ENCODE results near the gene MYO1B. TPM values are rescaled to one million over a fixed set of nuclear protein-coding genes. Genes with fewer than 3 reads are reported as not detected.

Gene MYO1B
- total RNA-seq = under 1 TPM; 0.44 to 0.96 TPM
- polyA plus RNA-seq = under 1 TPM; 0.20 to 0.76 (median 0.43) TPM
- 0 to 67.3 (median 3.4) reads per million in 6 experiments for total RNA-seq

GRCh38 chr2:191245046-191245868 is at the start of gene MYO1B:
MYO1B (plus strand) TSS chr2:191245404; CDS start chr2:191276896, 31,492 bp downstream.
- H3K27ac Mint-ChIP-seq = peak within 1 kb of the TSS in 3 of 10 donors; percentile 19 to 67 (median 40)
- POLR2A ChIA-PET = interaction anchor here (0.6 to 2.1 kb wide), 2 partner anchors 9 to 51 kb away, joined by 3 to 6 read pairs; no protein-coding TSS in a partner anchor
- ATAC-seq (peak; percentile 69 to 86), DNase-seq (peak in 9 of 10 donors; percentile 17 to 52 (median 41))
- peaks cover 0 to 20% (median 3%) of the 10 kb centered on the region in 5 donors for H3K27me3 Mint-ChIP-seq
- no peaks in the 10 kb centered on the region for H3K9me3 Mint-ChIP-seq
- H3K4me3 Mint-ChIP-seq = peak within 1 kb of the TSS; percentile 54 to 88 (median 82)
- H3K4me1 Mint-ChIP-seq = peaks cover 0 to 11% (median 8%) of the 10 kb centered on the region in 4 donors
- no peaks in the 10 kb centered on the region for H3K36me3 Mint-ChIP-seq

- H3K4me3 Mint-ChIP-seq = no peak overlapping the region
- peaks cover 0 to 5% (median 0%) of the 10 kb centered on the region in 9 donors for H3K9me3 Mint-ChIP-seq
- peak overlapping the region in 1 of 10 donors; percentile 28 for H3K27ac Mint-ChIP-seq
- DNase-seq (no peak), ATAC-seq (no peak)
- H3K27me3 Mint-ChIP-seq = no peaks in the 10 kb centered on the region
- POLR2A ChIA-PET = interaction anchor here (0.6 kb wide), 1 partner anchor 26 kb away, joined by 3 read pairs; no protein-coding TSS in a partner anchor
- H3K36me3 Mint-ChIP-seq = peaks cover 0 to 4% (median 0%) of the 10 kb centered on the region in 3 donors
- H3K4me1 Mint-ChIP-seq = peaks cover 7 to 52% (median 38%) of the 10 kb centered on the region in 4 donors
Measured at GRCh38 chr2:191197096-191197495, 48.1 kb upstream of the MYO1B start.

- H3K4me3 Mint-ChIP-seq = no peak overlapping the region
- POLR2A ChIA-PET = interaction anchor here (0.9 kb wide), 1 partner anchor 8 kb away, joined by 4 read pairs; no protein-coding TSS in a partner anchor
- H3K36me3 Mint-ChIP-seq = peaks cover 0 to 3% (median 0%) of the 10 kb centered on the region in 3 donors
- no peaks in the 10 kb centered on the region for H3K27me3 Mint-ChIP-seq
- no peak overlapping the region for H3K27ac Mint-ChIP-seq
- DNase-seq (no peak), ATAC-seq (no peak)
- H3K4me1 Mint-ChIP-seq = peaks cover 13 to 53% (median 40%) of the 10 kb centered on the region in 4 donors
- H3K9me3 Mint-ChIP-seq = peaks cover 0 to 5% (median 0%) of the 10 kb centered on the region in 9 donors
Measured at GRCh38 chr2:191198271-191198670, 46.9 kb upstream of the MYO1B start.

- Mint-ChIP-seq H3K27me3 (no peaks in the 10 kb centered on the region), H3K27ac (no peak overlapping the region), H3K4me3 (no peak overlapping the region), H3K4me1 (peaks cover 14 to 47% (median 34%) of the 10 kb centered on the region in 4 donors), H3K9me3 (peaks cover 0 to 2% (median 0%) of the 10 kb centered on the region in 9 donors), H3K36me3 (peaks cover 0 to 3% (median 0%) of the 10 kb centered on the region in 3 donors)
- POLR2A ChIA-PET = no interaction called here
- ATAC-seq (no peak), DNase-seq (no peak)
Measured at GRCh38 chr2:191199929-191200512, 45.2 kb upstream of the MYO1B start.

GRCh38 chr2:191200910-191201309 is 44.3 kb upstream of the MYO1B start:
- Mint-ChIP-seq H3K9me3 (peaks cover 0 to 1% (median 0%) of the 10 kb centered on the region in 9 donors), H3K27ac (peak overlapping the region in 1 of 10 donors; percentile 48), H3K4me1 (peaks cover 15 to 45% (median 36%) of the 10 kb centered on the region in 4 donors), H3K27me3 (no peaks in the 10 kb centered on the region), H3K4me3 (no peak overlapping the region), H3K36me3 (peaks cover 0 to 3% (median 0%) of the 10 kb centered on the region in 3 donors)
- POLR2A ChIA-PET = no interaction called here
- no peak for DNase-seq
- ATAC-seq = no peak

GRCh38 chr2:191202209-191202721 is 42.9 kb upstream of the MYO1B start:
- Mint-ChIP-seq H3K27ac (peak overlapping the region in 8 of 10 donors; percentile 2 to 78 (median 56)), H3K36me3 (peaks cover 0 to 3% (median 0%) of the 10 kb centered on the region in 3 donors), H3K9me3 (peaks cover 0 to 1% (median 0%) of the 10 kb centered on the region in 9 donors), H3K4me3 (peak overlapping the region in 5 of 10 donors; percentile 7 to 43 (median 36)), H3K27me3 (no peaks in the 10 kb centered on the region), H3K4me1 (peaks cover 25 to 55% (median 47%) of the 10 kb centered on the region in 4 donors)
- ATAC-seq (no peak), DNase-seq (no peak)
- POLR2A ChIA-PET = interaction anchor here (0.8 kb wide), 1 partner anchor 54 kb away, joined by 3 read pairs; no protein-coding TSS in a partner anchor

GRCh38 chr2:191202881-191203397 is 42.3 kb upstream of the MYO1B start:
- peaks cover 22 to 55% (median 45%) of the 10 kb centered on the region in 4 donors for H3K4me1 Mint-ChIP-seq
- peak overlapping the region in 9 of 10 donors; percentile 2 to 78 (median 58) for H3K27ac Mint-ChIP-seq
- ATAC-seq (peak; percentile 36 to 49), DNase-seq (peak in 3 of 10 donors; percentile 11 to 24 (median 11))
- no peaks in the 10 kb centered on the region for H3K36me3 Mint-ChIP-seq
- H3K9me3 Mint-ChIP-seq = peaks cover 0 to 1% (median 0%) of the 10 kb centered on the region in 9 donors
- POLR2A ChIA-PET = interaction anchor here (0.8 kb wide), 1 partner anchor 54 kb away, joined by 3 read pairs; no protein-coding TSS in a partner anchor
- peak overlapping the region in 8 of 10 donors; percentile 9 to 71 (median 41) for H3K4me3 Mint-ChIP-seq
- no peaks in the 10 kb centered on the region for H3K27me3 Mint-ChIP-seq

GRCh38 chr2:191204433-191204832 is 40.8 kb upstream of the MYO1B start:
- Mint-ChIP-seq H3K27me3 (no peaks in the 10 kb centered on the region), H3K27ac (peak overlapping the region; percentile 72 to 94 (median 88)), H3K4me3 (peak overlapping the region; percentile 21 to 89 (median 72)), H3K9me3 (no peaks in the 10 kb centered on the region), H3K4me1 (peaks cover 22 to 53% (median 45%) of the 10 kb centered on the region in 4 donors), H3K36me3 (no peaks in the 10 kb centered on the region)
- POLR2A ChIA-PET = interaction anchor here (0.8 kb wide), 1 partner anchor 49 kb away, joined by 3 read pairs; no protein-coding TSS in a partner anchor
- peak in 1 of 10 donors; percentile 16 for DNase-seq
- ATAC-seq = peak; percentile 19 to 54

GRCh38 chr2:191206613-191207471 is 38.4 kb upstream of the MYO1B start:
- ATAC-seq (peak; percentile 79 to 84), DNase-seq (peak in 6 of 10 donors; percentile 11 to 69 (median 38))
- Mint-ChIP-seq H3K27me3 (no peaks in the 10 kb centered on the region), H3K4me3 (peak overlapping the region; percentile 34 to 89 (median 70)), H3K9me3 (peaks cover 0 to 17% (median 7%) of the 10 kb centered on the region in 9 donors), H3K36me3 (peaks cover 0 to 8% (median 5%) of the 10 kb centered on the region in 3 donors), H3K4me1 (peaks cover 22 to 46% (median 41%) of the 10 kb centered on the region in 4 donors), H3K27ac (peak overlapping the region; percentile 45 to 94 (median 86))
- POLR2A ChIA-PET = interaction anchor here (0.5 to 1.8 kb wide), 5 partner anchors 9 to 172 kb away, joined by 3 to 7 read pairs (median 4); partner anchors contain the start of gene STAT4

- Mint-ChIP-seq H3K9me3 (peaks cover 11 to 34% (median 14%) of the 10 kb centered on the region in 9 donors), H3K4me3 (no peak overlapping the region), H3K27me3 (no peaks in the 10 kb centered on the region), H3K36me3 (peaks cover 0 to 24% (median 18%) of the 10 kb centered on the region in 3 donors), H3K27ac (no peak overlapping the region), H3K4me1 (peaks cover 15 to 25% (median 22%) of the 10 kb centered on the region in 4 donors)
- DNase-seq (no peak), ATAC-seq (no peak)
- POLR2A ChIA-PET = no interaction called here
Measured at GRCh38 chr2:191209340-191209739, 35.9 kb upstream of the MYO1B start.

- H3K4me1 Mint-ChIP-seq = peaks cover 0 to 4% (median 2%) of the 10 kb centered on the region in 4 donors
- DNase-seq (no peak), ATAC-seq (no peak)
- H3K36me3 Mint-ChIP-seq = peaks cover 0 to 24% (median 20%) of the 10 kb centered on the region in 3 donors
- peak overlapping the region in 1 of 10 donors; percentile 38 for H3K27ac Mint-ChIP-seq
- POLR2A ChIA-PET = no interaction called here
- peaks cover 11 to 34% (median 14%) of the 10 kb centered on the region in 9 donors for H3K9me3 Mint-ChIP-seq
- no peaks in the 10 kb centered on the region for H3K27me3 Mint-ChIP-seq
- H3K4me3 Mint-ChIP-seq = no peak overlapping the region
Measured at GRCh38 chr2:191212119-191212518, 33.1 kb upstream of the MYO1B start.

Data from naive thymus-derived CD8-positive, alpha-beta T cell (primary cell).